Activated CD8-positive, alpha-beta T cell treated with anti-CD3 and anti-CD28 coated beads, Interleukin-2, amount 10 ng/mL, durations not matched to agents 7 days and 5 days (primary cell): ENCODE data around the gene IDUA. TPM values are rescaled to one million over a fixed set of nuclear protein-coding genes. Genes with fewer than 3 reads are reported as not detected.

Experiments
- ATAC-seq: fragments of 150-1000 bp; cut with Tn5 transposase; one replicate; pipeline ENCODE4 v1.10.0; 2021; ENCODE audit warnings: moderate library complexity
- CTCF ChIA-PET: fragments of 350-600 bp; sonication (Branson Sonifier 250); formaldehyde crosslinking; loops from one replicate; lab custom pipeline; 2021; ENCODE audit warnings: antibody characterized with exemption; lab: Charles Lee
- POLR2A ChIA-PET: fragments of 350-600 bp; sonication (Branson Sonifier 250); formaldehyde crosslinking; loops from one replicate; lab custom pipeline; 2021; ENCODE audit warnings: antibody characterized with exemption; lab: Charles Lee
- DNase-seq: peaks from one replicate; pipeline ENCODE4 v3.0.0-alpha.2; 2020
- H3K27ac Mint-ChIP-seq: one replicate; pipeline ENCODE4 v1.8.0; 2021; ENCODE audit warnings: mild to moderate bottlenecking, mixed read lengths
- H3K27me3 Mint-ChIP-seq: one replicate; pipeline ENCODE4 v1.8.0; 2021; ENCODE audit warnings: low read depth, mixed read lengths
- H3K36me3 Mint-ChIP-seq: one replicate; pipeline ENCODE4 v1.8.0; 2021; ENCODE audit warnings: low read depth, mixed read lengths
- H3K4me1 Mint-ChIP-seq: one replicate; pipeline ENCODE4 v1.8.0; 2021; ENCODE audit warnings: low read depth, mixed read lengths
- H3K4me3 Mint-ChIP-seq: one replicate; pipeline ENCODE4 v1.8.0; 2021; ENCODE audit warnings: mild to moderate bottlenecking, mixed read lengths
- H3K9me3 Mint-ChIP-seq: one replicate; pipeline ENCODE4 v1.8.0; 2022; ENCODE audit warnings: mixed read lengths; ENCODE audit not compliant: insufficient read depth
- total RNA-seq, 2 experiments: library from RNA; stranded (reverse); gene quantifications; one replicate each; pipeline ENCODE4 v1.2.3, GENCODE V29; 2021

Gene IDUA
- total RNA-seq, 2 experiments from 2014 or later, result 19.0 to 20.9 TPM

- H3K9me3 Mint-ChIP-seq, result no peaks in the 10 kb centered on the region
These were observed 35.7 kb upstream of the IDUA start for GRCh38 chr4:951186-951585.

DNA sequence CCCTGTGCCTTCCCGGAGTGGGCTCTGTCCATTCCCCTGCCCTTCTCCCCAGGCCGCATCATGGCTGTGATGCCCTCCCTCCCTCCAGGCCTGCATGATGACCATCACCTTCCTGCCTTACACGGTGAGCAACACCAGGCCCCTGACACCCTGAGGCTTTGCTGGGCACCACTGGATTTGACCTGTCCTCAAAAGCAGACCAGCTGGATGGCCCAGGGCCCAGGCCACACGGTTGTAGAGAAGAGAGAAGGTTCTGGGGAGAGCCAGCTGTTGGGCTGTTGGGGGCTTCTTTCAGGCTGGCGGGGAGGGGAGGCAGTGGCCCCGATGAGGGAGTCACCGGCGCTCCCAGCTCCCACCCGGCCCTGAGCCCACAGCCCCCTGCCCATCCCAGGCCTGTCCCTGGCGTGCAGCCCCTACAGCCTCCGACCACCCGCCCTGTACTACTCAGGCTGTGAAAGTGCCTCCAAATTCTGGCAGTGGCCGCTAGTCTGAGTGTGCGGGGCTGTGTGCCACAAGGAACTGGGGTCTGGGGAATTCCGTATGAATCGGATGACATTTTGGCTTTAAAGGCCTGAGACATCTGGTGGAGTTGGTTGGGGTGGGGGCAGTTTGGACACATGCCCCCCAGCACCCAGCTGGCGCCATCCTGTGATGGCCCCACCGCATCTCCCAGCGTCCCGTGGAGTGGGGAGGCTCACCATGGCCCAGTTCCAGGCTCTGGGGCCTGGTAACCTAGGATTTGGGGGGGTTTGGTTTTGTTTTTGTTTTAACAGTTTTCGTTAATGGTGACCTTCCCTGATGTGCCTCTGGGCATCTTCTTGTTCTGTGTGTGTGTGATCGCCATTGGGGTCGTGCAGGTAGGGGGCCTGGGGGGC, 35.0 kb upstream of the IDUA start:
- Mint-ChIP-seq H3K4me1 (no peaks in the 10 kb centered on the region), H3K27me3 (no peaks in the 10 kb centered on the region), H3K9me3 (no peaks in the 10 kb centered on the region), H3K36me3 (peaks cover 5% of the 10 kb centered on the region), H3K27ac (no peak overlapping the region), H3K4me3 (no peak overlapping the region)
- ATAC-seq (no peak), DNase-seq (no peak)
- ChIA-PET CTCF (no interaction called here), POLR2A (no interaction called here)

More at GRCh38 chr4:951186-951585, 35.7 kb upstream of the IDUA start:
- no peaks in the 10 kb centered on the region for H3K4me1 Mint-ChIP-seq
- H3K27me3 Mint-ChIP-seq, result no peaks in the 10 kb centered on the region
- POLR2A ChIA-PET, result no interaction called here
- H3K4me3 Mint-ChIP-seq, result no peak overlapping the region
- H3K36me3 Mint-ChIP-seq, result peaks cover 5% of the 10 kb centered on the region
- DNase-seq (no peak), ATAC-seq (no peak)
- CTCF ChIA-PET, result no interaction called here
- no peak overlapping the region for H3K27ac Mint-ChIP-seq

DNA sequence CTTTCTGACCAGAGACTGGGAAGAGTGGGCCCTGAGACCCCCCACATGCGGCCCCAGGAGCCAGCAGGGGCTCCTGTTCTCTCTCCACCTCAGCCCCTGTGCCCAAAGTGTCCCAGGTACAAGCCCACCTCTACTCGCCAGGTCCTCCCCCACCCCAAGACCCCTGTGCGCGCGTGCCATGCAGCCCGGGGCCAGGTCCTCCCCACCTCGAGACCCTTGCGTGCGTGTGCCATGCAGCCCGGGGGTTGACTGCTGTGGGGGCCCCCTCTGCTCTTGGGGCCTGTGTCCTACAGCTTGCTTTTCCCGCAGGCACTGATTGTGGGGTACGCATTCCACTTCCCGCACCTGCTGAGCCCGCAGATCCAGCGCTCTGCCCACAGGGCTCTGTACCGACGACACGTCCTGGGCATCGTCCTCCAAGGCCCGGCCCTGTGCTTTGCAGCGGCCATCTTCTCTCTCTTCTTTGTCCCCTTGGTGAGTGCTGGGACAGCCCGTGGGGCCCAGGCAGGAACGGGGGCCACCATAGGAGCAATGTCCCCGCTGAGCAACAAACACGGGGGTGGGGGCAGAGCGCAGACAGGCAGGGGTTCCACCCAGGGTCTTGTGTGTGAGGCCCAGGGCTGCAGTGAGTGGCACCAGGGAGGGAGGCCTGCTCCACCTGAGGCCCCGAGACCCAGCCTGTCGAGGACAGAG, 33.8 kb upstream of the IDUA start:
- Mint-ChIP-seq H3K27ac (no peak overlapping the region), H3K4me1 (no peaks in the 10 kb centered on the region), H3K27me3 (no peaks in the 10 kb centered on the region), H3K9me3 (no peaks in the 10 kb centered on the region), H3K36me3 (peaks cover 7% of the 10 kb centered on the region), H3K4me3 (no peak overlapping the region)
- ATAC-seq, result no peak
- ChIA-PET POLR2A (no interaction called here), CTCF (no interaction called here)
- no peak for DNase-seq

- CTCF ChIA-PET, result no interaction called here
- Mint-ChIP-seq H3K9me3 (no peaks in the 10 kb centered on the region), H3K27me3 (no peaks in the 10 kb centered on the region), H3K4me3 (no peak overlapping the region), H3K36me3 (peaks cover 7% of the 10 kb centered on the region), H3K4me1 (no peaks in the 10 kb centered on the region), H3K27ac (no peak overlapping the region)
- ATAC-seq (no peak), DNase-seq (no peak)
- POLR2A ChIA-PET, result no interaction called here
These were observed 33.3 kb upstream of the IDUA start for GRCh38 chr4:953574-953915.

DNA sequence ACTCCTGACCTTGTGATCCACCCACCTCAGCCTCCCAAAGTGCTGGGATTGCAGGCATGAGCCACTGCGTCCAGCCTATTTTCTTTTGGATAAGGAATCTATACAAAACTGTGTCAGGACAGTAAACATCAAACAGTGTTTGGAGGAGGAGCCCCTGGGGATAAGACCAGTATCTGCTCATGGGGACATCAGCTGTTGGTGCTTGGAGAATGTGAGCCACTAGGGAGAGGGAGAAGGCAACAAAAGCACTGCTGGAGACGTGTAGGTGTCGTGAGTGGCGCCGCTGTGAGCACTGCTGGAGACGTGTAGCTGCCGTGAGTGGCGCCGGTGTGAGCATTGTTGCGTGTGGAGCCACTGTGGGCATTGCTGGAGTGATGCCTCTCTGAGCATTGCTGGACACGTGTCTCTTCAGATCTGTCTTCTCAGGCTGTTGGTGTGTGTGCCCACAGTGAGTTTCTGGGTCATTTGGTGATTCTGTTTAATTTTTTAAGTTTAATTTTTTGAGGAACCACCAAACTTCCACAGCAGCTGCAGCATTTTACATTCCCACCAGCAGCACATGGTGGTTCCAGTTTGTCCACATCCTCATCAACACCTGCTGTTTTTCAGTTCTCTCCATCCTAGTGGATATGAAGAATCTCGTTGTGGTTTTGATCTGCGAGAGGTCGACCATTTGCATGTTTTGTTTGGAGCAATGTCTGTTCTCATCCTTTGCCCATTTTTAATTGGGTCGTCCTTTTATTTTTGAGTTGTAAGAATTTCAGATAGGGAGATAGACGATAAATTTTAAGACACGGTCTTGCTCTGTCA, 32.4 kb upstream of the IDUA start:
- Mint-ChIP-seq H3K4me1 (no peaks in the 10 kb centered on the region), H3K4me3 (no peak overlapping the region), H3K36me3 (peaks cover 7% of the 10 kb centered on the region), H3K27me3 (no peaks in the 10 kb centered on the region), H3K27ac (no peak overlapping the region), H3K9me3 (no peaks in the 10 kb centered on the region)
- no peak for DNase-seq
- CTCF ChIA-PET, result no interaction called here
- POLR2A ChIA-PET, result no interaction called here
- ATAC-seq, result no peak

DNA sequence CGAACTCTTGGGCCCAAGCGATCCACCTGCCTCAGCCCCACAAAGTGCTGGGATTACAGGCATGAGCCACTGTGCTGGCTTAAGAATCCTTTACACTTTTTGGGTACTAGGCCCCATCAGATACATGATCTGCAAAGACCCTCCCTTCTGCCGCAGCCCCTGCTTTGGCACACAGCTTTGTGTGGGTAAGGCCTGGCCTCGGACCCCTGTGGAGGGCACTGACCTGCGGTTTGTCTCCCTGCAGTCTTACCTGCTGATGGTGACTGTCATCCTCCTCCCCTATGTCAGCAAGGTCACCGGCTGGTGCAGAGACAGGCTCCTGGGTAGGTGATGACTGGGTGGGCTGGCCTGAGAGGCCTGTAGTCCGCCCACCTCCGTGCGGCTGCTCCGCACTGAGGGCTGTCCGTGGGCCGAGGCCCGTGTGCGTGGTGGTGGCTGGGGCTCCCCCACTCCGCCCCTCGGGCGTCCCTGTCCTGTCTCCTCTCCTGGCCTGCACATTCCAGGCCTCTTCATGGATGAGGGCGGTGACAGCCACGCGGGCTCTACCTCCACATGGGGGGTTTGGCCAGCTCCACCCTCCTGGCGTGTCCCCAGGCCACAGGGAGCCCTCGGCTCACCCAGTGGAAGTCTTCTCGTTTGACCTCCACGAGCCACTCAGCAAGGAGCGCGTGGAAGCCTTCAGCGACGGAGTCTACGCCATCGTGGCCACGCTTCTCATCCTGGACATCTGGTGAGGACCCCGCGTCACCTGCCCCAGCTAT, 31.5 kb upstream of the IDUA start:
- Mint-ChIP-seq H3K27me3 (no peaks in the 10 kb centered on the region), H3K27ac (no peak overlapping the region), H3K4me1 (no peaks in the 10 kb centered on the region), H3K9me3 (no peaks in the 10 kb centered on the region), H3K36me3 (peaks cover 7% of the 10 kb centered on the region), H3K4me3 (no peak overlapping the region)
- ChIA-PET CTCF (no interaction called here), POLR2A (no interaction called here)
- ATAC-seq (no peak), DNase-seq (no peak)

GRCh38 chr4:955931-956381, 30.9 kb upstream of the IDUA start:
- Mint-ChIP-seq H3K4me1 (no peaks in the 10 kb centered on the region), H3K27me3 (no peaks in the 10 kb centered on the region), H3K27ac (no peak overlapping the region), H3K36me3 (peaks cover 7% of the 10 kb centered on the region), H3K4me3 (no peak overlapping the region), H3K9me3 (no peaks in the 10 kb centered on the region)
- DNase-seq (no peak), ATAC-seq (no peak)
- ChIA-PET POLR2A (no interaction called here), CTCF (no interaction called here)

DNA sequence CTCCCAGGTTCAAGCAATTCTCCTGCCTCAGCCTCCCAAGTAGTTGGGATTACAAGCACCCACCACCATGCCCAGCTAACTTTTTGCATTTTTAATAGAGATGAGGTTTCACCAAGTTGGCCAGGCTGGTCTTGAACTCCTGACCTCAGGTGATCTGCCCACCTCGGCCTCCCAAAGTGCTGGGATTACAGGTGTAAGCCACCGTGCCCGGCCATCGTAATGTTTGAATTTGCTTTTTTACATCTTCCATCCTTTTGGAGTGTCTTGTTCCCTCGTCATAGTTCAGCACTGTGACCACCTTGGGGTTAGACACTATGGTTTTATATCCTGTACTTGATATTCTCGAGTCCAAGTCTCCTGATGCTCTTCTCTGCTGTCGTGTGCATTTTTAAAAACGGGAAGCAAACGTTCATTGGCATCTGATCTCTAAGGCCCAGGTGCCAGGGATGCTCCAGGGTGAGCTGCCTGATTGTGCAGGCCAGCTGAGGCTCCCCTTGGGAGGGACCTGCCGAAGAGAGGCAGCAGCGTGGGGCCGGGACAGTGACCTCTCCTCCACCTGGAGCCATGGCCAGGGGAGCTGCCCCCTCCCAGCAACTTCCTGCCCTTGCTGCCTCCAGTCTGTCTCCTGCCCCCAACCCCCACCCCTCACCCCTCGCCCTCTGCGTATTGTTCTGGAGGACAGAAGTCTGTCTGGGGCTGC, 30.2 kb upstream of the IDUA start:
- H3K27me3 Mint-ChIP-seq, result no peaks in the 10 kb centered on the region
- no peaks in the 10 kb centered on the region for H3K9me3 Mint-ChIP-seq
- DNase-seq, result no peak
- no peak overlapping the region for H3K27ac Mint-ChIP-seq
- ChIA-PET POLR2A (no interaction called here), CTCF (no interaction called here)
- ATAC-seq, result no peak
- H3K36me3 Mint-ChIP-seq, result peaks cover 7% of the 10 kb centered on the region
- no peak overlapping the region for H3K4me3 Mint-ChIP-seq
- no peaks in the 10 kb centered on the region for H3K4me1 Mint-ChIP-seq

DNA sequence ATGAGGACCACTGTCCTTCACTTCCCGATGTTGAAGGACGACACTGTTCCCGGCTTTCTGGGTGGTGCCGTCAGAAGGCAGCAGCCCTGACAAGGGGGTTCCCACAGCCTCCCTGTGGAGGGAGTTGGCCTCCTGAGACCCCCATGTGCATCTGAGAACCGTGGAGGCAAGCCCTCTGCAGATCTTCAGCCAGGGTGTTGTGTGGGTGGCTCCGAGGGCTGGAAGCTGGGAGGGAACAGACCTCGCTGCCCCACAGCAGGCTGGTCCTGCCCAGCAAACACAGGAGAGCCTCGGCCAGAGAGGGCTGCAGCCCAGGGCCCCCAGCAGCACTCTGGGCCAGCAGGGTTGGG, 29.6 kb upstream of the IDUA start:
- Mint-ChIP-seq H3K27me3 (no peaks in the 10 kb centered on the region), H3K36me3 (peaks cover 7% of the 10 kb centered on the region), H3K4me3 (no peak overlapping the region), H3K27ac (no peak overlapping the region), H3K4me1 (no peaks in the 10 kb centered on the region), H3K9me3 (no peaks in the 10 kb centered on the region)
- POLR2A ChIA-PET, result no interaction called here
- CTCF ChIA-PET, result no interaction called here
- ATAC-seq (no peak), DNase-seq (no peak)

- CTCF ChIA-PET, result no interaction called here
- no peak overlapping the region for H3K27ac Mint-ChIP-seq
- H3K27me3 Mint-ChIP-seq, result no peaks in the 10 kb centered on the region
These were observed 29.1 kb upstream of the IDUA start for GRCh38 chr4:957581-958313.

GRCh38 chr4:958314-958665, 28.6 kb upstream of the IDUA start:
- Mint-ChIP-seq H3K4me3 (no peak overlapping the region), H3K27ac (no peak overlapping the region), H3K36me3 (peaks cover 6% of the 10 kb centered on the region), H3K9me3 (no peaks in the 10 kb centered on the region), H3K4me1 (no peaks in the 10 kb centered on the region), H3K27me3 (no peaks in the 10 kb centered on the region)
- ChIA-PET POLR2A (no interaction called here), CTCF (no interaction called here)
- ATAC-seq (no peak), DNase-seq (no peak)

More at GRCh38 chr4:957581-958313, 29.1 kb upstream of the IDUA start:
- POLR2A ChIA-PET, result no interaction called here
- no peaks in the 10 kb centered on the region for H3K4me1 Mint-ChIP-seq
- DNase-seq (no peak), ATAC-seq (no peak)
- no peaks in the 10 kb centered on the region for H3K9me3 Mint-ChIP-seq
- no peak overlapping the region for H3K4me3 Mint-ChIP-seq
- H3K36me3 Mint-ChIP-seq, result peaks cover 7% of the 10 kb centered on the region
